Neural cell (in vitro differentiated cells): ENCODE results near the gene PLXDC1. TPM values are rescaled to one million over a fixed set of nuclear protein-coding genes. Genes with fewer than 3 reads are reported as not detected.

Experiments
- H2AFZ ChIP-seq: fragments of 200-600, 300-800 bp; sonication (generic), shearing (Covaris generic); 2 replicates; pipeline ENCODE4 v1.6.0; 2014; ENCODE audit warnings: low read depth, mild to moderate bottlenecking, antibody characterized with exemption, low read length, moderate library complexity
- H3F3A ChIP-seq: fragments of 200-600 bp; shearing (Covaris generic); 2 replicates; pipeline ENCODE4 v1.6.1; 2016; ENCODE audit warnings: mild to moderate bottlenecking, moderate library complexity, mixed read lengths, antibody characterized with exemption, low read length; ENCODE audit not compliant: insufficient read depth, poor library complexity, severe bottlenecking
- H3K27ac ChIP-seq: fragments of 200-600, 300-800 bp; sonication (generic), shearing (Covaris generic); 2 replicates; pipeline ENCODE4 v1.5.1; 2014; ENCODE audit warnings: mild to moderate bottlenecking, low read length, moderate library complexity
- H3K27me3 ChIP-seq: fragments of 300-800, 200-600 bp; sonication (generic), shearing (Covaris generic); 2 replicates; pipeline ENCODE4 v1.6.0; 2014; ENCODE audit warnings: mild to moderate bottlenecking, low read depth, low read length, moderate library complexity; ENCODE audit not compliant: insufficient read depth
- H3K36me3 ChIP-seq: fragments of 300-800, 200-600 bp; sonication (generic), shearing (Covaris generic); 2 replicates; pipeline ENCODE4 v1.5.1; 2014; ENCODE audit warnings: mild to moderate bottlenecking, antibody characterized with exemption, low read length, moderate library complexity; ENCODE audit not compliant: insufficient read depth
- H3K4me2 ChIP-seq: fragments of 300-800, 200-600 bp; sonication (generic), shearing (Covaris generic); 2 replicates; pipeline ENCODE4 v1.6.0; 2014; ENCODE audit warnings: mild to moderate bottlenecking, low read length
- H3K4me3 ChIP-seq: fragments of 300-800, 200-600 bp; sonication (generic), shearing (Covaris generic); 2 replicates; pipeline ENCODE4 v1.5.1; 2014; ENCODE audit warnings: mild to moderate bottlenecking, low read length, moderate library complexity
- H3K79me2 ChIP-seq: fragments of 200-600 bp; shearing (Covaris generic); replicated peaks from 2 replicates; pipeline ENCODE4 v1.6.0; 2014; ENCODE audit warnings: mild to moderate bottlenecking, low read length, moderate library complexity; ENCODE audit not compliant: insufficient read depth
- H3K9ac ChIP-seq: fragments of 300-800, 200-600 bp; sonication (generic), shearing (Covaris generic); 2 replicates; pipeline ENCODE4 v1.6.1; 2016; ENCODE audit warnings: mild to moderate bottlenecking, low read length, mixed read lengths
- H3K9me2 ChIP-seq: fragments of 200-600 bp; shearing (Covaris generic); 2 replicates; pipeline ENCODE4 v1.6.1; 2016; ENCODE audit warnings: mild to moderate bottlenecking, low read length, mixed read lengths; ENCODE audit not compliant: insufficient read depth
- H3K9me3 ChIP-seq: fragments of 200-600, 300-800 bp; sonication (generic), shearing (Covaris generic); 2 replicates; pipeline ENCODE4 v1.6.1; 2016; ENCODE audit warnings: mild to moderate bottlenecking, mixed run types, low read length, moderate library complexity, mixed read lengths
- H4K20me1 ChIP-seq: fragments of 200-600 bp; shearing (Covaris generic); 2 replicates; pipeline ENCODE4 v1.6.1; 2016; ENCODE audit warnings: mild to moderate bottlenecking, mixed run types; ENCODE audit not compliant: insufficient read depth
- CTCF ChIP-seq: fragments of 450-650 bp; IDR thresholded peaks from 2 replicates; pipeline ENCODE4 v1.5.1; 2014; ENCODE audit warnings: antibody characterized with exemption, mild to moderate bottlenecking, moderate library complexity; ENCODE audit not compliant: poor library complexity, severe bottlenecking
- EP300 ChIP-seq: fragments of 450-650 bp; conservative IDR thresholded peaks from 2 replicates; pipeline ENCODE4 v1.6.1; 2014; ENCODE audit warnings: antibody characterized with exemption, mild to moderate bottlenecking, moderate library complexity; ENCODE audit not compliant: poor library complexity, severe bottlenecking
- EZH2 ChIP-seq: fragments of 200-600, 300-800 bp; shearing (Covaris generic), sonication (generic); IDR thresholded peaks from 2 replicates; pipeline ENCODE4 v1.6.1; 2014; ENCODE audit warnings: antibody characterized with exemption, low read length, borderline replicate concordance, mild to moderate bottlenecking; ENCODE audit not compliant: insufficient read depth, poor library complexity, severe bottlenecking
- MXI1 ChIP-seq: fragments of 450-650 bp; conservative IDR thresholded peaks from 2 replicates; pipeline ENCODE4 v1.6.1; 2014; ENCODE audit warnings: antibody characterized with exemption, mild to moderate bottlenecking; ENCODE audit not compliant: poor library complexity, severe bottlenecking
- POLR2AphosphoS5 ChIP-seq: IDR thresholded peaks from 2 replicates; pipeline ENCODE4 v1.6.1; 2012
- RAD21 ChIP-seq: fragments of 450-650 bp; conservative IDR thresholded peaks from 2 replicates; pipeline ENCODE4 v1.6.1; 2014; ENCODE audit warnings: antibody characterized with exemption, mild to moderate bottlenecking, moderate library complexity
- REST ChIP-seq: IDR thresholded peaks from 2 replicates; pipeline ENCODE4 v1.6.1; 2012; ENCODE audit warnings: borderline replicate concordance
- SMC3 ChIP-seq: fragments of 450-650 bp; conservative IDR thresholded peaks from 2 replicates; pipeline ENCODE4 v1.6.1; 2014; ENCODE audit warnings: antibody characterized with exemption, mild to moderate bottlenecking, moderate library complexity; ENCODE audit not compliant: poor library complexity
- TAF1 ChIP-seq: IDR thresholded peaks from 2 replicates; pipeline ENCODE4 v1.6.1; 2012; ENCODE audit warnings: low read depth
- polyA plus RNA-seq: library from polyadenylated mRNA; depleted of rRNA; stranded (reverse); fragments of >200 nt; gene quantifications from 2 replicates; pipeline ENCODE4 v1.2.3, GENCODE V29; 2014

The PLXDC1 gene
- polyA plus RNA-seq, 1 donor from 2014 or later: 10.0 TPM

DNA sequence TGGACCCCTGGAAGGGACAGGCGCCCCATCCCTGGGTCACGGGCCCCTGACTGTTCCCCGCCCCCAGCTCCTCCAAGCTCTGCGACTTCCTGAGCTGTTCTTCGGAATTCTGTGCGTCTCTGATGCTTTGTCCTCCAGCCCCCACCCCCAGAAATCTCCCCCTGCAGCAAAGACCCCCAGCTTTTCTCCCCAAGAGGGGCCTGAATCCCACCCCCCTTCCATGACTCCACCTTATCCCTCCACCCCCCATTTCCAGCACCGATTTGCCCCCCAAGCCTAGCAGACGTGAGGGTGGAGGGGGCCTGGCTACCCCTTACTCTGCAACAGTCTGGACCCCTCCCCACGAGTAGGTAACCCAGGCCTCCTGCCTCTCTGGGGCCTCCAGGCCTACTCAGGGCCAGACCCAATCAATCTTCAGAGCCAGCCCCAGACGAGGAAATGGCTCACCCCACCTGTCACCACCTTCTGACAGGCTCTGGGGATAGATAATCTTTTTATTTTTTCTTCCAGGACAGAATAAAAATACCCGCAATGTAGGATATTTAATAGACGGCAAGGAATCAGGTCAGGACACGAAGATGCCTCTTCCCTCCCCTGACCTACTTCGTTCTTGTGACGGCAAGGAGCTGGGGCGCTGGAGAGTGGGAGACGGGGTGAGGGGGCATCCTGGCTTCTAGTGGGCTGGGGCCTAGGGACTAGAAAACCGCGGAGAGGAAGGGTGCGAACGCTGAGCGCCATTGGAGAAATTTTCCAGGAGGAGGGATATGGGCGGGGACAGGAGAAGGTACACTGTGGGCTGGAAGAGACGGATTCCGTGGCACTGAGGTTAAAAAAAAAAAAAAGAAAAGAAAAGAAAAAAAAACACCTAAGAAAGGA is 744 bp upstream of the PLXDC1 start:
- peak overlapping the region; percentile 97 for H3K4me3 ChIP-seq
- TF ChIP-seq EP300: no peak
- no peak for TF ChIP-seq EZH2
- TF ChIP-seq REST: peak; percentile 20
- no peak for TF ChIP-seq RAD21
- TF ChIP-seq POLR2AphosphoS5: no peak
- no peak for TF ChIP-seq MXI1
- no peak for TF ChIP-seq CTCF
- no peak for TF ChIP-seq SMC3
- peak; percentile 38 for TF ChIP-seq TAF1
- no peaks in the 10 kb centered on the region for H3K9me2 ChIP-seq
- no peaks in the 10 kb centered on the region for H3K9me3 ChIP-seq
- no peaks in the 10 kb centered on the region for H3K36me3 ChIP-seq
- no peaks in the 10 kb centered on the region for H3F3A ChIP-seq
- peak overlapping the region; percentile 50 for H3K4me2 ChIP-seq
- no peaks in the 10 kb centered on the region for H4K20me1 ChIP-seq
- H2AFZ ChIP-seq: no peak overlapping the region
- peaks cover 17% of the 10 kb centered on the region for H3K27me3 ChIP-seq
- H3K27ac ChIP-seq: peak overlapping the region; percentile 1
- no peaks in the 10 kb centered on the region for H3K79me2 ChIP-seq
- peak overlapping the region; percentile 51 for H3K9ac ChIP-seq

DNA sequence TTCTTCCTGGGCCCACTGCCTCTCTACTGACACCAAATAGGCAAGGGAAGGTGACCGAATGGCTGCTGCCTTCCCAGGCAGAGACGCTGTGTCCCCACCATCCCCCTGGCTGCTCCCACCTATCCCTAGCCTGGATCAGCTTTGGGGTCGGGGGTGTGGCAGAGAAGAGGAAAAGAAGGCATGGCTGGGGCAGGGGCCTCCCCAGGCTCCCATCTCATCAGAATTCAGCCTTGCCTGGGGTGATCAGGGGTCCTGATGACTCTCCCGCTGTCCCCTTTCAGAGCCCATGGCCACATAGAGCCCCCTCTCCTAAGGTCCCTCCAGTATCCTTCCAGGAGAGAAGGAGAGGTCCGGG is 665 bp downstream of the PLXDC1 start:
- no peaks in the 10 kb centered on the region for H3K9me2 ChIP-seq
- no peaks in the 10 kb centered on the region for H3F3A ChIP-seq
- TF ChIP-seq REST: no peak
- no peak for TF ChIP-seq EP300
- no peak for TF ChIP-seq EZH2
- no peak for TF ChIP-seq SMC3
- no peak for TF ChIP-seq MXI1
- no peak for TF ChIP-seq TAF1
- TF ChIP-seq RAD21: no peak
- no peak for TF ChIP-seq POLR2AphosphoS5
- no peak for TF ChIP-seq CTCF
- H3K27me3 ChIP-seq: peaks cover 17% of the 10 kb centered on the region
- H3K27ac ChIP-seq: no peak overlapping the region
- H3K9ac ChIP-seq: peak overlapping the region; percentile 71
- no peaks in the 10 kb centered on the region for H3K36me3 ChIP-seq
- peak overlapping the region; percentile 76 for H3K4me3 ChIP-seq
- no peak overlapping the region for H2AFZ ChIP-seq
- no peaks in the 10 kb centered on the region for H3K9me3 ChIP-seq
- no peaks in the 10 kb centered on the region for H3K79me2 ChIP-seq
- H4K20me1 ChIP-seq: no peaks in the 10 kb centered on the region
- H3K4me2 ChIP-seq: peak overlapping the region; percentile 39
